Mesothelial cell of epicardium (in vitro differentiated cells): Measurements from ENCODE around the gene NR2F2. TPM values are rescaled to one million over a fixed set of nuclear protein-coding genes. Genes with fewer than 3 reads are reported as not detected.

Experiments used
- DNase-seq, 2 experiments: peaks; one replicate each; pipeline ENCODE4 v3.0.0; 2021; ENCODE audit warnings: low spot score in 2 of 2; ENCODE audit not compliant: unreplicated experiment in 2 of 2
- H3K27ac Mint-ChIP-seq: 2 replicates; pipeline ENCODE4 v1.8.0; 2021; ENCODE audit warnings: mixed read lengths
- H3K27me3 Mint-ChIP-seq: 2 replicates; pipeline ENCODE4 v1.8.0; 2021; ENCODE audit warnings: low read depth, mixed read lengths
- H3K36me3 Mint-ChIP-seq: 2 replicates; pipeline ENCODE4 v1.8.0; 2021; ENCODE audit warnings: mixed read lengths
- H3K4me1 Mint-ChIP-seq: 2 replicates; pipeline ENCODE4 v1.8.0; 2021; ENCODE audit warnings: mixed read lengths
- H3K4me3 Mint-ChIP-seq: 2 replicates; pipeline ENCODE4 v1.8.0; 2021; ENCODE audit warnings: mild to moderate bottlenecking, moderate library complexity, mixed read lengths
- H3K9me3 Mint-ChIP-seq: 2 replicates; pipeline ENCODE4 v1.8.0; 2021; ENCODE audit warnings: mixed read lengths
- total RNA-seq: library from RNA; stranded (reverse); gene quantifications from 3 replicates; pipeline ENCODE4 v1.2.1, GENCODE V29; 2021
- TF ChIP-seq, protein P1 (sequence below): fragments of 200-600 bp; sonication (generic); IDR thresholded peaks from one replicate; pipeline ENCODE4 v1.5.0; 2021; ENCODE audit warnings: antibody characterized with exemption; ENCODE audit not compliant: unreplicated experiment

The NR2F2 gene
- total RNA-seq, 1 donor from 2014 or later, result 128 TPM

DNA sequence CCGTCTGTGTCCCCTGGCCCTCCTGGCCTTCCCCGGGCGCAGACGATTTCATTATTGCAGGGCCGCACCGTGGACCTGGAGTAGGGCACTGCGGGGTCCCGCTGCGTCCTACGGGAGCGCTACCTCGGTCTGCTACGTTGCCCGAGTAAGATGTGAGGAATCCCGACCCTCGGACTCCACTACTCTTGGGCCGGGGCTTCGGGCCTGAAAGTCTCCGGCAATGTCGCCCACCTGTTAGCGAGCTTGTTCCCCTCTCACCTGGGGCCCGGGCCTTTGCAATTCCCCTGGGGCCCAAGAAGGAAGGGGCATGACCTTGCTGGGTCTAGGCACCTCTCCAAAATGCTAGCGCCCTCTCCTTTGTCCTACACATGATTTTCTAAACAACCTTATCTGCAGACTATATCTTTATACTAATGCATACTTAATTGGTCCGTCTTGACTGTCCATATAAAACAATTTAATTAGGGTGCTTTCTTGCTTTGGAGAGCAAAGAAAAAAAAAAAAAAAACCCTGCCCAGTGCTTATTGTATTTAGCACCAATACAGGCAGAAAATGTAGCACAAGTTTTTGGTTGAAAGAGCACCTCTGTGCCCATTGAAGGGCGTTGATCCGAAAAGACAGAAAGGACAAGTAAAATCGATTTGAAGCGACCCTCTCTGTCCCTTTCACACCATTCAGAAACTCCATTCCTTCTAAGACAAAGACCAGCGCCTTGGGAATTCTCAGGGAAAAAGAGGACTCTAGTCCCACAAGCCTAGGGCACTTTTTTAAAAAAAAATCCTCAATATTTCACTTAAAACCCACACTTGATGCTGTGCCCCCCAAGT, 7.0 kb upstream of the NR2F2 start:
- TF ChIP-seq, protein P1, sequence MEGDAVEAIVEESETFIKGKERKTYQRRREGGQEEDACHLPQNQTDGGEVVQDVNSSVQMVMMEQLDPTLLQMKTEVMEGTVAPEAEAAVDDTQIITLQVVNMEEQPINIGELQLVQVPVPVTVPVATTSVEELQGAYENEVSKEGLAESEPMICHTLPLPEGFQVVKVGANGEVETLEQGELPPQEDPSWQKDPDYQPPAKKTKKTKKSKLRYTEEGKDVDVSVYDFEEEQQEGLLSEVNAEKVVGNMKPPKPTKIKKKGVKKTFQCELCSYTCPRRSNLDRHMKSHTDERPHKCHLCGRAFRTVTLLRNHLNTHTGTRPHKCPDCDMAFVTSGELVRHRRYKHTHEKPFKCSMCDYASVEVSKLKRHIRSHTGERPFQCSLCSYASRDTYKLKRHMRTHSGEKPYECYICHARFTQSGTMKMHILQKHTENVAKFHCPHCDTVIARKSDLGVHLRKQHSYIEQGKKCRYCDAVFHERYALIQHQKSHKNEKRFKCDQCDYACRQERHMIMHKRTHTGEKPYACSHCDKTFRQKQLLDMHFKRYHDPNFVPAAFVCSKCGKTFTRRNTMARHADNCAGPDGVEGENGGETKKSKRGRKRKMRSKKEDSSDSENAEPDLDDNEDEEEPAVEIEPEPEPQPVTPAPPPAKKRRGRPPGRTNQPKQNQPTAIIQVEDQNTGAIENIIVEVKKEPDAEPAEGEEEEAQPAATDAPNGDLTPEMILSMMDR, result no peak
- H3K4me3 Mint-ChIP-seq, result peak overlapping the region; percentile 96
- no peaks in the 10 kb centered on the region for H3K36me3 Mint-ChIP-seq
- peak overlapping the region; percentile 99 for H3K27ac Mint-ChIP-seq
- peaks cover 63% of the 10 kb centered on the region for H3K4me1 Mint-ChIP-seq
- DNase-seq, result no peak
- H3K9me3 Mint-ChIP-seq, result no peaks in the 10 kb centered on the region
- no peaks in the 10 kb centered on the region for H3K27me3 Mint-ChIP-seq

DNA sequence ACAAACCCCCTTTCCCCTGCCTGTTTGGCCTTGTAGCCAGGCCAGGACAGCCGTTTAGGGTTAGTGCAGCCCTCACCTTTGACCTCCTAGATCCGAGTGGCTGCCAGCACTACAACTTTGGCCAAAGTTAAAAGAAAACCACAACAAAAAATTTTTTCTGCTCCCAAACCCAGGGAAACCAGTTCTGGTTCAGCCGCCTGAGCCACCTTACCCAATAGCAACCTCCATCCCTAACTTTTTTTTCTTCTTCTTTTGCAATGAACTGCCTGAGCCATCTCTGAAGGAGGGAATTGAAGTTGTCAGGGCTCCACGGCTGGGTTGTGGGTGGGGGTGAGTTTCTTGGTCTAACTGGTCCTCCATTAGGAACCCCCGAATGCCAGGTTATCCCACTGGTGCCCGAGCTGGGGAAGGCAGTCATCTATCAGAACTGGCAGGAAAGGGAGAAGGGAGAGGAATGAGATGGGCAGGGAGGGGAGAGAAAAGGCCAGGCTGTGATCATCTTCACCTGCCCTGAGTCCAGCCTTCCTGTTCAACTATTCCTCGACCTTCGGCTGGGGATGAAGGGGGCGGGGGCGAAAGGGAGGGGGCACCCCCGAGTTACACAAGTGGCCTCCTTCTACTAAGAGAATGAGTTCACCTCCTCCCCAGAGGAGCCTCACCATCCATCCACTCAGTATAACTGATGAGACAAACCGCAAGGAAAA, 6.2 kb upstream of the NR2F2 start:
- Mint-ChIP-seq H3K27ac (peak overlapping the region; percentile 99), H3K4me3 (peak overlapping the region; percentile 96), H3K4me1 (peaks cover 65% of the 10 kb centered on the region), H3K27me3 (no peaks in the 10 kb centered on the region), H3K36me3 (no peaks in the 10 kb centered on the region), H3K9me3 (no peaks in the 10 kb centered on the region)
- no peak for DNase-seq
- TF ChIP-seq, protein P1, result no peak

DNA sequence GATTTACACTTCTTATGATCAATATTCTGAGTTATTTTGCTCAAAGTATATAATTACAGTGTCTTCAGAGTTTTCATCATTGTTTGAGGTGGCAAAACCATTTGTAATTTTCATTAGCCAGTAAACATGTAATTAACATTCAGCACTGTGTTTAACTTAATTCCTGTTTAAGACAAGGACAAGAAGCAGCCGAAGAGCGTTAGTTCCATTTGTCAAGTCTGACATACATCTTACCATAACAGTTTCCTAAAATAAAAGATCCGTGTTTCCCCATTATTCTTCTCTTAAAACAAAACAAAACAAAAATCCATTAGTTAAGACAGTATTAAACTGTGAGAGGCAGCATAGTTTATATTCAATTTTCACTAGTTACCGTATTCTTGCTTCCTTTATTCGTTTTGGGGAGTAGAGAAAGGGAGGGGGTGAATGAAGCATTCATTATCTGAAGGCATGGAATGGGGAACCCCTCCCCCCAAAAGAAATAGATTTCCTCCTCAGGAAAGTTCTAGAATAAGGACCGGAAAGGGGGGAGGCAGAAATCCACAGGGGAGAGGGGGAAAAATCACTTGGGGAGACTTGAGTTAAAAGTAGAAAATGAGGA, 5.5 kb upstream of the NR2F2 start:
- Mint-ChIP-seq H3K27ac (peak overlapping the region; percentile 99), H3K27me3 (no peaks in the 10 kb centered on the region), H3K4me3 (peak overlapping the region; percentile 96)

DNA sequence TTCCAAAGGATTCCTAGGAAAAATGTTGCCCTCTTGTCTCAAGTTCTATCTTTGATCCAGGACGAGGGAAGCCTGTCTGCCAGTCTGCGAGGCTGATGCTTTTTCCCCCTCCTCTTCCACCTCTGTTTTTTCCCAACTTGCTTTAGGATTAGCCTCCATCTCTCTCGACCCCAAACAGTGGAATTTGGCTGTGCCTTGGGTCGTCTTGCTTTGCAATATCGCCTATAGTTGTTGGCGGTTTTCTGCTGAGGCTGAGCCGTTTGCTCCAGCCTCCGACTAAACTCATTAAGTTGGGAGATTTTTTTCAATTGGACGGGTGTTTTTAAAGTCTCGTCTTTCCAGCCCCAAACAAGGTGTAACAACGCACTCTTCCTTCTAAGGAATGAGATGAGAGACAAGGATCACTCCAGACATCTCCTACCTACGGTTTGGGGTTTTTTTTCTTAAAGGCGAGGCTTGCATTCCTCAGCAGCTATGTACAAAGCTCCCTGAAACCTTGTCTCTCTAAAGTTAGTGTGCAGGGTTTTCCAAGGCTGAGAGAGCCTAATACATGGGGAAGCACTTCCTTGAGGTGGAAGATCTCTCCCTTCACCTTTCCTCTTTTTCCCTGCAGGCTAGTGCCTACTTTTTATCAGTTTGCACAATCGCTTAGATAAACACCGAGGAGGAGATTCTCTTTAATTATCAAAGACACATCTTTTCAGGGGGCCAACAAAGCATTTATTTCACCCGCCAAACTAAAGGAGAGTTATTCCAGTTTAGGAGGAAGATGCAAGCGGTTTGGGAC, 4.8 kb upstream of the NR2F2 start:
- TF ChIP-seq, protein P1, result no peak
- H3K4me1 Mint-ChIP-seq, result peaks cover 58% of the 10 kb centered on the region
- no peaks in the 10 kb centered on the region for H3K36me3 Mint-ChIP-seq
- H3K9me3 Mint-ChIP-seq, result no peaks in the 10 kb centered on the region
- H3K27me3 Mint-ChIP-seq, result no peaks in the 10 kb centered on the region
- peak overlapping the region; percentile 96 for H3K4me3 Mint-ChIP-seq
- no peak for DNase-seq
- H3K27ac Mint-ChIP-seq, result peak overlapping the region; percentile 99

More for the DNA sequence above, 5.5 kb upstream of the NR2F2 start:
- H3K9me3 Mint-ChIP-seq, result no peaks in the 10 kb centered on the region
- TF ChIP-seq, protein P1, result no peak
- no peak for DNase-seq
- H3K36me3 Mint-ChIP-seq, result no peaks in the 10 kb centered on the region
- peaks cover 63% of the 10 kb centered on the region for H3K4me1 Mint-ChIP-seq

DNA sequence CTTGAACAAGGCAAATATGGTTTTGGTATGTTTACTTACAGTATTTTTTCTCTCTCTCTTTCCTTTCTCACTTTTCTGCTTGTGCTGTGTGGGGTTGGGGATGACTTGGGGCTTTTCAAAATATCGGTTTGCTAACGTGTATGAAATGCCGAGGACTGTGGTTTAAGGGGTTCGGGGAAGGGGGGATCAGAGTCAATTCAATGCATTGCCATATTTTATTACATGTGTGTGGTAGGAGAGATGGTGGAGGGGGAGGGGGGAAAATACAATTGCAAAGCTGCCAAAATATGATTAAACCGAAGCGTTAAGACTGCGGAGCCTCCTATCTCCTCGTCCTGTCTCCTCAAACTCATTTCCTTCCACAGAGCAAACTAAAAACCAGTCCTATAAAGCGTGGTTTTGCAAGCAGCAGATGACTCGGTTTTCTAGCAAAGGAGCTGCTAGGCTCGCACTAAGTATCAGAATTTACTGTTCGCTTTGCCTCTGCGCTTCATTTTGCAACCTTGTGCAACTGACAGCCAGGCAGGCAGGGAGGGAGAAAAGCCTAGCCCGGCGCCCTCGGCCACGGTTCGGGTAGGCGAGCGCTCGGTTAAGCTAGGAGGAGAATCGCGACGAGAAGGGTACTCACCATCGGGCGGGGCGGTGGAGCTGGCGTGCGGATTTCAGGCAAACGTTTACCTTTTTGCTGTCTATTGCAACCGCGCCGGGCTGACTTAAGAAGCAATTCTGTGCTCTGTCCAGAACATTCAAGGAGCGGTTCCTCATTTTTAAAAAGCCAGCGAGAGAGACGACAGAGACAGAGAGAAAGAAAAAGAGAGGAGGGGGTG, 4.0 kb upstream of the NR2F2 start:
- Mint-ChIP-seq H3K36me3 (peaks cover 3% of the 10 kb centered on the region), H3K27ac (peak overlapping the region; percentile 99), H3K4me1 (peaks cover 51% of the 10 kb centered on the region), H3K27me3 (no peaks in the 10 kb centered on the region), H3K4me3 (peak overlapping the region; percentile 96), H3K9me3 (no peaks in the 10 kb centered on the region)
- DNase-seq, result peak in 1 of 2 experiments; percentile 71
- TF ChIP-seq, protein P1, result no peak
